HG02798 (cell line): ENCODE results near the gene MYO5B.
"Not testable (repeated sequence)": the region's sequence is repeated elsewhere in the genome, so short reads cannot be mapped to it uniquely, and the experiment has no call there.

Experiments used
- ATAC-seq: cut with Tn5 transposase; IDR thresholded peaks from one replicate; pipeline ENCODE4 v1.9.1; 2021; ENCODE audit warnings: mild to moderate bottlenecking; ENCODE audit not compliant: unreplicated experiment, poor library complexity

The MYO5B gene

DNA sequence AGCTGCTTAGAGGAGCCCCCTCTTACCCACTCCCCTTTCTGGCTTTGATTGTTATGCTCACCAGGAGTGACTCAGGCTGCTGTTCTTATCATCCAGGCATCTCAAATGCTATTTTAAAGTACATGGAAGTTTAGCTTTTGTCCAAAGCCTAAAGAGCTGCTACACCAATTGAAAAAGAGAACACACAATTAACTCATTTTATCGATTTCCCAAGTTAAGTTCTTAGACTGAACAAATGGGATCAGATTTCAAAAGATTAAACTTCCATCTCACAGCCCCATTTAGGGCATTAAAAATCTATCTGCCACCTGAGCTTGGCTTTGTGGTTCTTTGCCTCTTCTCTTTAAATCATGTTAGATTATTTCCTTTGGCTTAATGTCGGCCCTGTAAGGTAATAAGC is 81.2 kb downstream of the MYO5B start:
- no peak for ATAC-seq

GRCh38 chr18:50111398-50111797 is 83.5 kb downstream of the MYO5B start:
- no peak for ATAC-seq

- no peak for ATAC-seq
Observed at GRCh38 chr18:50107468-50107977, 87.4 kb downstream of the MYO5B start.

DNA sequence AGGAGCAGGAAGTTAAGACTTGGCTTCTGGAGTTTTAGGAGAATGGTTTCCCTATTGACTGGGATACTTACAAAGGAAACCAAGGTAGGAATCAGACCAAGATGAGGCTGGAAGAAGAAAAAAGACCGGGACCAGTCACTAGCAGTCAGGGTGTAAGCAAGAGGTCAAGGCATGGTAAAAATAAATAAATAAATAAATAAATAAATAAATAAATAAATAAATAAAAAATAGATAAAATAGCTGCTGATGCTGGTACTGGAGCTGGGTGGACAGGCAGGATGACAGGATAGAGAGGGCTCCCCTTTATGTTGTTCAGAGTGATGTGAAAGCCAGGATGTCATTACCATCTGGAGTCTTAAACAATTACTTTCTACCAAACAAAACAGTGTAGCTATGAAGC is 89.9 kb downstream of the MYO5B start:
- no peak for ATAC-seq

- ATAC-seq, result no peak
Observed at GRCh38 chr18:50104421-50104820, 90.5 kb downstream of the MYO5B start.

- peak; percentile 72 for ATAC-seq
Observed at GRCh38 chr18:50099725-50100407, 95.1 kb downstream of the MYO5B start.

DNA sequence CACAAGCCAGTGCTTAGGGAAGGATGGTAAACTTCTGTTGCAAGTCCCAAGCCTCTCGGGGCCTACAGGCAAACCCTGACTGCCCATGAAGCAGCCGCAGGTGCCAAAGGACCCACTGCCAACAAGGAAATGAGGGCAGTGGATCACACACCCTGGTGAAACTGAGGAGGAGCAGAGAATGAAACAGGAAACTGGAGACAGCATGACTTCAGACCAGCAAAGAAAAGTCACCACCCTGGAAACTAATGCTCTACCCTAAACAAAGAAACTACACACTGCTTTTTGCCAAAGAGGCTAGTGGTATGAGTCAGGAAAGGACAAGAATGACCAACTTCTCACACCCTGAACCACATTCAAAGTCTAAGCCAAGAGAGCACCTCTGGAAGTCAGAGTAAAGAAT is 97.2 kb downstream of the MYO5B start:
- ATAC-seq, result peak; percentile 35

GRCh38 chr18:50096766-50097435 is 98.0 kb downstream of the MYO5B start:
- no peak for ATAC-seq

DNA sequence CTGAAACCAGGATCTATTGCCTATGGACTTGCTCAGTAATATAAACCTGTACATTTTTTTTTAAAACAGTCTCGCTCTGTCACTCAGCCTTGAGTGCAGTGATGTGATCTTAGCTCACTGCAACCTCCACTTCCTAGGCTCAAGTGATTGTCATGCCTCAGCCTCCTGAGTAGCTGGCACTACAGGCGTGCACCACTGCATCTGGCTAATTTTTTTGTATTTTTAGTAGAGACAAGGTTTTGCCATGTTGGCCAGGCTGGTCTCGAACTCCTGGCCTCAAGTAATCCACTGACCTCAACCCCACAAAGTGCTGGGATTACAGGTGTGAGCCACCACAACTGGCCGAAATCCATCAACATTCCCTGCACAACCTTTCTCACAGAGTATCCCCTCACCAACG is 100.2 kb downstream of the MYO5B start:
- ATAC-seq, result not testable (repeated sequence)

DNA sequence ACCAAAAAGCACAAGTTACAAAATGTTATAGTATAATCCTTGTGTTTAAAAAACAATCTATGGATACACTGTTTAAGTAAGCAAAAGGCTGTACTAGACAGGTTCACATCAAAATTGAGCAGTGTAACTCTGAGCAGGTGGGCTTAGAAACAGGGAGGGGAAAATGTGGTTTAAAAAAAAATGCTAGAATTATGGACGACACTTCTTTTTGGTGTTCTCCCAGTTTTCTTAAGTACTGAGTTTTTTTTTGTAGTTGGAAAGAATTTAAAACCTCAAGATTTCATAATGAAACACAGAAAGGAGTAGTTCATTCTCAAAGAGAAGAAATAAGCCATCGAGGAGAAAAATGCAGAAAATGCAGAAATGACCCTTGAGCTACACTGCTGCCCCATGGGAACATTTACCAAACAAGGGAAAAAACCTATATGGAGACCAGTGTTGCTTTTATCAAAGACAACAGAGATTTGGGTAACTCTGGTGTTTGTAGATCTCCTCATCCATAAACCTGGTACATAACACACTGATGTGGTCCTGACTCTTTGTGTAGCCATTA is 100.7 kb downstream of the MYO5B start:
- no peak for ATAC-seq

DNA sequence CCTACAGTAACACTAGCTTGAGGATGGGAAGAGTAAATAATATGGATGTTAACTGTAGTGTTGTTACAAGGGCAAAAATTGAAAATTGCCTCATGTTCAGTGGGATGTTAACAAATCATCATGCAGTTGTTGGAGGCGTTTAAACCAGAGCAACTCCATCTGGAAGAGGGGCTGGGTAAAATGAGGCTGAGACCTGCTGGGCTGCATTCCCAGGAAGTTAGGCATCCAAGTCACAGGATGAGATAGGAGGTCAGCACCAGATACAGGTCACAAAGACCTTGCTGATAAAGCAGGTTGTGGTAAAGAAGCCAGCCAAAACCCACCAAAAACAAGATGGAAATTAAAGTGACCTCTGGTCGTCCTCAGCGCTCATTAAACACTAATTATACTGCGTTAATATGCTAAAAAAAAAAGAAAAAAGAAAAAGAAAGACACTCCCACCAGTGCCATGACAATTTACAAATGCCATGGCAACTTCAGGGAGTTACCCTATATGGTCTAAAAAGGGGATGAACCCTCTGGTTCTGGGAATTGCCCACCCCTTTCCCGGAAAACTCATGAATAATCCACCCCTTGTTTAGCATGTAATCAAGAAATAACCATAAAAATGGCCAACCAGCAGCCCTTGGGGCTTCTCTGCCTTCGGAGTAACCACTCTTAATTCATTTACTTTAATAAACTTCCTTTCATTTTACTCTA is 101.4 kb downstream of the MYO5B start:
- no peak for ATAC-seq

DNA sequence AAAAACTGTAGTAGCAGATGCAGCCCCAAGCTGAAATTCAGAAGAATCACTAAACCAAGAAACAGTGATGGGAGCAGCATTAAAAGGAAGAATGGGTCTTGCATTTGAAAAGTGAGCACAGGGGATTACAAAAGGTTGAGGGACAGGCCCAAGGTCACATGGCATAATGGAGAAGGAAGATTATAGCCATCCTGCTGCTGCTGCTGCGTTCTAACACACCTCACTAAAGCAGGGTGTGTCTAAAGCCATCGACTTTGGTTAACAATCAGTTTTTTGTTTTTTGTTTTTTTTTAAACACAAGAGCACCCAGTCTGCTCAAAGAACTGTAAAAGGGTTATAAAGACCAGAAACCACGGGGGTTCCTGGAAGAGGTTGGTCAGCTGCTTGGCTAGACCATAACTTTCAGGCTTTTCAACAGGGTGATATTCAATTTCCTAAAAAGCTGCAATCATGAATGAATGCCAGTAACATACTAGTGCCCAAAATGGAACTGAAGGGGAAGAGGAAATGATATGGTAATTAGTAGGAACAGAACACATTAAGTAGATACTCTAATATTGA is 102.6 kb downstream of the MYO5B start:
- no peak for ATAC-seq

- no peak for ATAC-seq
Observed at GRCh38 chr18:50091509-50092244, 103.3 kb downstream of the MYO5B start.

GRCh38 chr18:50090370-50091312 is 104.3 kb downstream of the MYO5B start:
- ATAC-seq, result no peak

DNA sequence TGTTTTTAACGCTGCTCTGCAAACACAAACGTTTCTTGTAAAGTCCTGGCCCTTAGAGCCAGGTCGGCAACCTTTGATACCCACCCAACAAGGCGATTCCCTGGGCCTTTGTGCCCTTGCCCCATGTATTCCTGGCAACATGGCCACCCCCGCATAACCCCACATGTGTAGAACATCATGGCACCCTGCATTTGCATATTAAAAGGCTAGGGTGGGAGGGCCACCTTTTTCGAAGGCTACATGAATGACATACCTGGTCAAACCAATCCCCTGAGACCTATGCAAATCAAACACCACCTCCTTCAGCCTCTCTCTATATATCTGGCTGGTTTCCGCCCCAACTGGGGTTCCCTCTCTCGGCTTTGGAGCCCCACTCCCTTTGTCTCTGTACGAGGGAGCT is 105.2 kb downstream of the MYO5B start:
- no peak for ATAC-seq

DNA sequence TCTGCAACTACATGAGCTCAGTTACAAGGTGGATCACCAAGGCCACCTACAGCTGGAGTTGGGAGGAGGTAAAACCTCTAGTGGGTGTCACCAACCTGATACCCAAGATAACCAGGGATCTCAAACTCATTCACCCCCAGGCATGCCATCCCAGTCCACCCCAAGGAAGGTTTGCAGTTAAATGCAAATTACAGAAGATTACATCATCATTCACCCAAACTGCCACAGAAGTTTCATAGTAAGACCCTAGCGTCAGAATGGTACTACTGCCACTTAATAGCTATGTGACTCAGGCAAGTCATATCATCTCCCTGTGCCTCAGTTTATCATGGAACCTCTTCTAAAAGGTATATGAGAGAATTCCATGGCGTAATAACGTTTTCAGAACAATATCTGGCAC is 111.2 kb downstream of the MYO5B start:
- no peak for ATAC-seq

DNA sequence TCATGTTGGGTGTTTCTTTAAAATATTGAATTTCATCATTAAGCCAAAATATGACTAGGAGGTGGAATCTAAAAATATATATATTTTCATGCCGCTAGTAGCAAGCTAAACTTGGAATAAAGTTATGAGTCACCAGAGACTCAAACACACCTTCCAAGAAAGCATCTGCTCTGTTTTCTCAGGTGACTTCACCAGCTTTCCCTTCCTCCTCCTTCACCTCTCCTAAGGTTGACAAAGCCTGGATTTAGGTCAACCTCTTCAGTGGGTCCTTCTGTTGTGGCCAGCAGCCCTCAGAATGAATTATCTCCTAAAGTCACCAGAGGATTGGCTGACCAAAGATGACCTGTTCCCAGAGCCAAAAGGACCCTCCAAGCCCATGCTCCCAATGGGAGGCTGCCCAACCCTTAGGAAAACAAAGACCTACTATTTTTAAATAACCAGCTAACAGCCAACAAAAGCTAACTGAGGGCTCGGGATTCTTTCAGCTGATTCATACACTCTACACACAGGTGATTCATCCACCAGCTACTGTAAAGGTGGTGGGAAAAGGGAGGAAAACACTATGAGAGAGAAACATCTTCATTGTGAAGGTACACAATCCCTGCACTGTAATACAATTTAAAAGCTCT is 113.9 kb downstream of the MYO5B start:
- ATAC-seq, result no peak

GRCh38 chr18:50080316-50080715 is 114.6 kb downstream of the MYO5B start:
- ATAC-seq, result no peak
